ENCODE measurements around the gene OR9A4.

The OR9A4 gene

DNA sequence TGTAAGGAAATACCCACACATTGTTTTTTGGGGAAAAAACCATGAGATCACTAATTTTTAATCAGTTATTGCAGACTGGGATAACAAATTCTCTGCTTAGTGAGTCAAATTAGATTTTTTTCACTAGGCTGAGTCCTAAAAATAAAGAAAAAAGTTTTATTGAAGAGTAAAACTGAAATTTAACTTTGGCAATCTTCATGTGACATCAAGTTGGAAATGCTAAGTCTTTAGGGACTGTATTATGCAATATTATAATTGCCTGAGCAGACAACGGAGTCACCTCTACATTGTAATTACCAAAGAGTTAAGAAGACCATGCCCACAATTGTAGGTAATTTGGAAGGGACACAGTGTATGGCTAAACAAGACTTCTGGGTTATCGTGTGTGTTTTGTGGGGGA lies 32.8 kb downstream of the OR9A4 start:
- no peak for DNase-seq (ENCODE audit: low read depth)

DNA sequence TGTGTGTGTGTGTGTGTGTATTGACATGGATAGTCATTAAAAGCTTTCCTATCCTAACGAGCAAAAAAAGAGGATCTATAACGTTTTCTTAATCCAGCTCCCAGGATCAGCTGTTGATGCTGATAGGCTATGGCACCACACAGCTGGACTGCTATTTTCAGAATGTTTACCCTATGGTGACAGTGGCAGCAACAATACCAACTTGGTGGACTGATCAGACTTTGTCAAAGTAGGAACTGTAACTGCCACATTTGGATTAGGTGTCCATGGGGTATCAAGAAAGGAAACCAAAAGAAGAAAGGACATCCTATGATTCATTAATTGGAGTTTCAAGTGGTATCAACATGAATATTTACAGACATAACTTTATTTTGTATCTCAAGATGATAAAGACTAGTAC lies 33.3 kb downstream of the OR9A4 start:
- DNase-seq (ENCODE audit: low read depth) = no peak

DNA sequence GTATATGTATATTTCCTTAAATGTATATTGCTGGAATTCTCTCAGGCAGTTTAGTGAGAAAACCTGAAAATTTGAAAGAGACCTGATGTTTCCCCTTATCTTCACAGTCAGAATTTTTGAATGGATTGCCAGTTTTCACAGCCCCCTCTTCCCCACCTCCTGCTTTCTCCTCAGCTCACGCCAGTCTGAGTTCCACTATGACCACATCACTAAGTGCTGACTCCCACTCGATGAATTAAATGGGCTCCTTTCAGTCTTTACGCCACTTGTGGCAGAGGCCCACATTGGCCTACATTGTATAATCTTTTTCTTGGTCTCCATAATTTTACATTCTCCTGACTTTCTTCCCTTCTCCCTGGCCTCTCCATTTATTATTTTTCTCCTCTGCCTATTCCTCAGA lies 33.7 kb downstream of the OR9A4 start:
- no peak for DNase-seq (ENCODE audit: low read depth)

- DNase-seq (ENCODE audit: low read depth) = no peak
Observed at GRCh38 chr7:141950806-141951205, 34.6 kb downstream of the OR9A4 start.

DNA sequence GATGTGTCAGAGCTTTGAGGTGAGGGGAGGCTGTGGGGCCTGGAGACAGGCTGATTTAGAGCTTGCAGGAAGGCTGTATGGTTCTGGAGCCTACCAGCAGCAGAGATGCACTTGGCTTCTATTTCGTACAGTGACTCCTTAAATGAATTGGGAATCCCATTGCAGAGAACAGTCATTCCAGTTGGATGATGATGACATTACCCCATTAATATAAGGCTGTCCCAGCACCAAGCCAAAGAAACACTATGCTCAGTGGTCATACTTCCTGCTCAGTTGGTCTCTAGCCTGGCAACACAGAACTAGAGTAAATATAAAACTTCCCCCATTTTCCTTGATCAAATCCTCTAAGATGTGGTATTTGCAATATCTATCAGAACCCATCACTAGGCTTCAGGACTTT lies 36.3 kb downstream of the OR9A4 start:
- no peak for DNase-seq (ENCODE audit: low read depth)

DNA sequence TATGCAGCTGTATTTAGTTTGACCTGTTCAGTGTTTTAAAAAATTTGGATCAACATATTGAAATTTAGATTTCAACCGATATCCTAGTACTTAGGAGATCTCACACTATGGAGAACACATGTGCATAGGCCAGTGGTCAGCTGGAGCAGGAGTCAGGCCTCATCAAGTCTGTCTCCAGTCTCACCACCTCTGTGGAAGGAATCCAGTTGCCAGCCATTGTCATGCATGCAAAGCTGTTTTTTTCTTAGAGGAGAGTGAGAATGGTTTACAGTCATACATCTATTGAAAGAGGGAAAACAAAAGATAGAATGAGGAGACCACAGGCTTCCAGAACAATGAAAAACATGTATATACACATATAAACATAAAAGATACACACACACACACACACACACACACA lies 38.1 kb downstream of the OR9A4 start:
- DNase-seq (ENCODE audit: low read depth) = no peak

GRCh38 chr7:141956084-141956483 lies 39.9 kb downstream of the OR9A4 start:
- DNase-seq (ENCODE audit: low read depth) = no peak

- no peak for DNase-seq (ENCODE audit: low read depth)
Observed at GRCh38 chr7:141960687-141961422, 44.7 kb downstream of the OR9A4 start.
